ENCODE results near the gene SMIM27. TPM values are rescaled to one million over a fixed set of nuclear protein-coding genes. Genes with fewer than 3 reads are reported as not detected.

The SMIM27 gene
- total and polyA plus RNA-seq, 9 of the 15 experiments (the other 6 are each of a cell fraction or from before 2014, with no cell fraction given), result 2.9 to 16.1 (median 7.9) TPM

DNA sequence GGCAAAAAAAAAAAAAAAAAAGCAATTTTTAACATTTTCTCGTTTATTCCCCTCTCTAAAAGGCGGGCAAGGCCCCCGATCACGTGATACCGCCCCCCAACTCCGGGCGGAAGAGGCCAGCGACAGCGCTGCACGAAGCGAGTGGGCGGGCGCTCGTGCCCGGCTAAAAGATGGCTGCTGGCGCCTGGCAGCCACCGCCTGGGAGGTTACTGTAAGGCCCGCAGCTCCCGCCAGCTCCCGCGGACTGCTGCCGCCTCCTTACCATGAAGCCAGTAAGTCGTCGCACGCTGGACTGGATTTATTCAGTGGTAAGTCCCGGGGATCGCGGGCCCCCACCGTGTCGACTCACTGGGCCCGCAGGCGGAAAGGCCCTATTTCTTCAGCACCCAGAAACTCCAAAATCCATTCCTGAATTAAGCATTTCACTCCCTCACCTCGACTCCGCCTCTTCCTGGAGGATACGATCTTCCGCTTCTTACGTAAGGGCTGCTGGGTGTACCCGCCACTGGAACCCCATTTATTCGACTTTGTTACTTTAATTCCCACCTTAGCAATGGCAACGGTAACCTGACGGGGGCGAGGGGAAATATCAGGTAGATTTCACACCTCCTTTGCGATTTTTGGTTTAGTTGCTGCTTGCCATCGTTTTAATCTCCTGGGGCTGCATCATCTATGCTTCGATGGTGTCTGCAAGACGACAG lies at the start of gene SMIM27, which contains the start of gene TOPORS (continued):
- TF ChIP-seq RAD21 (CRISPR knock-in tag; conservative IDR thresholded peaks at IDR 0.05 in 1 of 2, IDR thresholded peaks at IDR 0.05 in 1 of 2) (no peak; a peak in 1 of 4 replicates), ZNF717 (CRISPR knock-in tag; IDR thresholded peaks at IDR 0.05) (no peak), GABPA (tag; conservative IDR thresholded peaks at IDR 0.05; ENCODE audit: low read depth) (peak; percentile 88), HCFC1 (IDR thresholded peaks at IDR 0.05; ENCODE audit: low read depth, low read length) (peak; percentile 83), RAD51 (IDR thresholded peaks at IDR 0.05; ENCODE audit: borderline replicate concordance, low read depth) (peak; percentile 96), NR2C2 (CRISPR knock-in tag; IDR thresholded peaks at IDR 0.05) (no peak), NR2C2 (tag; IDR thresholded peaks at IDR 0.05) (peak; percentile 33; the same call in 1 of the 2 replicates), RBFOX2 (IDR thresholded peaks at IDR 0.05; ENCODE audit: low read depth, low read length) (peak; percentile 87), TAF1 (IDR thresholded peaks at IDR 0.05; ENCODE audit: control insufficient read depth, extremely low read depth, insufficient read depth, low read length, severe bottlenecking) (peak; percentile 98), TGIF2 (CRISPR knock-in tag; IDR thresholded peaks at IDR 0.05) (0 out of 2 replicates have a peak, but pooled peaks have one; percentile 42), PHF20 (IDR thresholded peaks at IDR 0.05; ENCODE audit: partially characterized antibody) (peak; percentile 53), NBN (IDR thresholded peaks at IDR 0.05; ENCODE audit: low read depth) (0 out of 2 replicates have a peak, but pooled peaks have one; percentile 44), POLR2A (conservative IDR thresholded peaks at IDR 0.05) (peak; percentile 89), ERF (CRISPR knock-in tag; IDR thresholded peaks at IDR 0.05) (0 out of 2 replicates have a peak, but pooled peaks have one; percentile 25)
- TF ChIP-seq, protein P1, sequence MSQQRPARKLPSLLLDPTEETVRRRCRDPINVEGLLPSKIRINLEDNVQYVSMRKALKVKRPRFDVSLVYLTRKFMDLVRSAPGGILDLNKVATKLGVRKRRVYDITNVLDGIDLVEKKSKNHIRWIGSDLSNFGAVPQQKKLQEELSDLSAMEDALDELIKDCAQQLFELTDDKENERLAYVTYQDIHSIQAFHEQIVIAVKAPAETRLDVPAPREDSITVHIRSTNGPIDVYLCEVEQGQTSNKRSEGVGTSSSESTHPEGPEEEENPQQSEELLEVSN (IDR thresholded peaks at IDR 0.05; ENCODE audit: borderline replicate concordance in 1 of 2, extremely low read depth in 1 of 2, insufficient read depth in 1 of 2, insufficient read length in 1 of 2, low read depth in 1 of 2, low read length in 1 of 2, poor library complexity in 1 of 2, severe bottlenecking in 1 of 2), result peak; percentile 28 to 73
- TF ChIP-seq, protein P2, sequence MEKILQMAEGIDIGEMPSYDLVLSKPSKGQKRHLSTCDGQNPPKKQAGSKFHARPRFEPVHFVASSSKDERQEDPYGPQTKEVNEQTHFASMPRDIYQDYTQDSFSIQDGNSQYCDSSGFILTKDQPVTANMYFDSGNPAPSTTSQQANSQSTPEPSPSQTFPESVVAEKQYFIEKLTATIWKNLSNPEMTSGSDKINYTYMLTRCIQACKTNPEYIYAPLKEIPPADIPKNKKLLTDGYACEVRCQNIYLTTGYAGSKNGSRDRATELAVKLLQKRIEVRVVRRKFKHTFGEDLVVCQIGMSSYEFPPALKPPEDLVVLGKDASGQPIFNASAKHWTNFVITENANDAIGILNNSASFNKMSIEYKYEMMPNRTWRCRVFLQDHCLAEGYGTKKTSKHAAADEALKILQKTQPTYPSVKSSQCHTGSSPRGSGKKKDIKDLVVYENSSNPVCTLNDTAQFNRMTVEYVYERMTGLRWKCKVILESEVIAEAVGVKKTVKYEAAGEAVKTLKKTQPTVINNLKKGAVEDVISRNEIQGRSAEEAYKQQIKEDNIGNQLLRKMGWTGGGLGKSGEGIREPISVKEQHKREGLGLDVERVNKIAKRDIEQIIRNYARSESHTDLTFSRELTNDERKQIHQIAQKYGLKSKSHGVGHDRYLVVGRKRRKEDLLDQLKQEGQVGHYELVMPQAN (IDR thresholded peaks at IDR 0.05; ENCODE audit: borderline replicate concordance), result peak; percentile 27; the same call in 1 of the 2 replicates
- TF ChIP-seq, protein P3, sequence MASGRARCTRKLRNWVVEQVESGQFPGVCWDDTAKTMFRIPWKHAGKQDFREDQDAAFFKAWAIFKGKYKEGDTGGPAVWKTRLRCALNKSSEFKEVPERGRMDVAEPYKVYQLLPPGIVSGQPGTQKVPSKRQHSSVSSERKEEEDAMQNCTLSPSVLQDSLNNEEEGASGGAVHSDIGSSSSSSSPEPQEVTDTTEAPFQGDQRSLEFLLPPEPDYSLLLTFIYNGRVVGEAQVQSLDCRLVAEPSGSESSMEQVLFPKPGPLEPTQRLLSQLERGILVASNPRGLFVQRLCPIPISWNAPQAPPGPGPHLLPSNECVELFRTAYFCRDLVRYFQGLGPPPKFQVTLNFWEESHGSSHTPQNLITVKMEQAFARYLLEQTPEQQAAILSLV (tag; IDR thresholded peaks at IDR 0.05), result no peak
- TF ChIP-seq, protein P4, sequence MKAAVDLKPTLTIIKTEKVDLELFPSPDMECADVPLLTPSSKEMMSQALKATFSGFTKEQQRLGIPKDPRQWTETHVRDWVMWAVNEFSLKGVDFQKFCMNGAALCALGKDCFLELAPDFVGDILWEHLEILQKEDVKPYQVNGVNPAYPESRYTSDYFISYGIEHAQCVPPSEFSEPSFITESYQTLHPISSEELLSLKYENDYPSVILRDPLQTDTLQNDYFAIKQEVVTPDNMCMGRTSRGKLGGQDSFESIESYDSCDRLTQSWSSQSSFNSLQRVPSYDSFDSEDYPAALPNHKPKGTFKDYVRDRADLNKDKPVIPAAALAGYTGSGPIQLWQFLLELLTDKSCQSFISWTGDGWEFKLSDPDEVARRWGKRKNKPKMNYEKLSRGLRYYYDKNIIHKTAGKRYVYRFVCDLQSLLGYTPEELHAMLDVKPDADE (conservative IDR thresholded peaks at IDR 0.05; ENCODE audit: control insufficient read depth, low read depth, low read length), result peak; percentile 75; the same call in 1 of the 2 replicates
- TF ChIP-seq, protein P5, sequence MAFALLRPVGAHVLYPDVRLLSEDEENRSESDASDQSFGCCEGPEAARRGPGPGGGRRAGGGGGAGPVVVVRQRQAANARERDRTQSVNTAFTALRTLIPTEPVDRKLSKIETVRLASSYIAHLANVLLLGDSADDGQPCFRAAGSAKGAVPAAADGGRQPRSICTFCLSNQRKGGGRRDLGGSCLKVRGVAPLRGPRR (CRISPR knock-in tag; IDR thresholded peaks at IDR 0.05), result no peak
